ENCODE measurements around the gene KRTCAP2.
A peak's percentile ranks its signal among the peaks of the same experiment; 100 is the strongest.
"Not testable (repeated sequence)": the region's sequence is repeated elsewhere in the genome, so short reads cannot be mapped to it uniquely, and the experiment has no call there.

The KRTCAP2 gene

GRCh38 chr1:155168456-155169210, 4.5 kb downstream of the KRTCAP2 start:
- DNase-seq (ENCODE audit: low read depth), result no peak

DNA sequence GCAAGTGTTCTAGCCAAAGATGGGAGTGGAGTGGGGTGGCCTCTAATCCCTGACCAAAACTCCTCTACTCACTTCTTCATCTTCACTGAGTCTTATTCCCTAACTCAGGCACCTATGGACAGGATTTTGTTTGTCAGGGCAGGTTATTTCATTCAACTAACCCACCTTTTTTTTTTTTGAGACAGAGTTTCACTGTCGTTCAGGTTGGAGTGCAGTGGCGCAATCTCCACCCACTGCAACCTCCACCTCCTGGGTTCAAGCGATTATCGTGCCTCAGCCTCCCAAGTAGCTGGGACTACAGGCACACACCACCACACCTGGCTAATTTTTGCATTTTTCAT, 5.0 kb downstream of the KRTCAP2 start:
- not testable (repeated sequence) for DNase-seq (ENCODE audit: low read depth)

GRCh38 chr1:155167166-155168104, 5.7 kb downstream of the KRTCAP2 start:
- peak; percentile 63 for DNase-seq (ENCODE audit: low read depth)

- DNase-seq (ENCODE audit: low read depth), result no peak
Observed at GRCh38 chr1:155166471-155167165, 6.5 kb downstream of the KRTCAP2 start.

GRCh38 chr1:155166051-155166470, 7.0 kb downstream of the KRTCAP2 start:
- DNase-seq (ENCODE audit: low read depth), result no peak

- not testable (repeated sequence) for DNase-seq (ENCODE audit: low read depth)
Observed at GRCh38 chr1:155164625-155165024, 8.5 kb downstream of the KRTCAP2 start.

DNA sequence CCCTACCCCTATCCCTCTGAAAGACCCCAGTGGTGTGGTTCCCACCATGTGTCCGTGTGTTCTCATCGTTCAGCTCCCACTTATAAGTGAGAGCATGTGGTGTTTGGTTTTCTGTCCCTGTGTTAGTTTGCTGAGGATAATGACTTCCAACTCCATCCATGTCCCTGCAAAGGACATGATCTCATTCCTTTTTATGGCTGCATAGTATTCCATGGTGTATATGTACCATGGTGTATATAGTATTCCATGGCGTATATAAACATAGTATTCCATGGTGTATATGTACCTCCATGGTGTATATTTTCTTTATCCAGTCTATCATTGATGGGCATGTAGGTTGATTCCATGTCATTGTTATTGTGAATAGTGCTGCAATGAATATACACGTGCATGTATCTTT, 9.3 kb downstream of the KRTCAP2 start:
- not testable (repeated sequence) for DNase-seq (ENCODE audit: low read depth)

DNA sequence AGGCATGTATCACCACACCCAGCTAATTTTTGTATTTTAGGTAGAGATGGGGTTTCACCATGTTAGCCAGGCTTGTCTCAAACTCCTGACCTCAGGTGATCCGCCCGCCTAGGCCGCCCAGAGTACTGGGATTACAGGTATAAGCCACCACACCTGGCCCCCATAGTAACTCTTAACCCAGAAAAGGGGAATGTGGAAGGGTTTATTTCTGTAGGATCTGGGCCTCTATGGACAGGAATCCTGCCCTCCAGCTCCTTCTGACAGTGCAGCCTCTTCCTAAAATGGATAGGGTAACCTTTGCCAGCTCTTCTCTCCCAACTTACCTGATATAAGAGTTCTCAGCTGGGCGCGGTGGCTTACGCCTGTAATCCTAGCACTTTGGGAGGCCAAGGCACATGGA, 10.5 kb downstream of the KRTCAP2 start:
- not testable (repeated sequence) for DNase-seq (ENCODE audit: low read depth)

DNA sequence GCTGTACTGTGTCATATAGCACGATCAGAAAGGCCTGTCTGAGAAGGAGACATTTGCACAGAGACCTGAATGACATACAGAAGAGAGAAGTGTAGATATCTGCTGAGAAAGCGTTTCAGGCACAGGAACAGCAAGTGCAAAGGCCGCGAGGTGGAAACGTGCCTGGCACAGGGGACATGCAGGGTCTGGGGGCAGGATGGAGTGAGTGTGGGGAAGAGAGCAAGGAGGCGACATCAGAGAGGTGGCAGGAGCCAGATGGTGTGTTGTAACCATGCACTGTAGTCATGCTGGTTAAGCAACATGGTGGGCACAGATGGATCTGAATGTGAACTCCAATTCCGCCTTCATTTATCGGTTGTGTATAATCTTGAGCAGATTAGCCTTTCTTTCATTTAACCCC, 13.0 kb downstream of the KRTCAP2 start:
- DNase-seq (ENCODE audit: low read depth), result no peak

- no peak for DNase-seq (ENCODE audit: low read depth)
Observed at GRCh38 chr1:155158991-155159390, 14.1 kb downstream of the KRTCAP2 start.

DNA sequence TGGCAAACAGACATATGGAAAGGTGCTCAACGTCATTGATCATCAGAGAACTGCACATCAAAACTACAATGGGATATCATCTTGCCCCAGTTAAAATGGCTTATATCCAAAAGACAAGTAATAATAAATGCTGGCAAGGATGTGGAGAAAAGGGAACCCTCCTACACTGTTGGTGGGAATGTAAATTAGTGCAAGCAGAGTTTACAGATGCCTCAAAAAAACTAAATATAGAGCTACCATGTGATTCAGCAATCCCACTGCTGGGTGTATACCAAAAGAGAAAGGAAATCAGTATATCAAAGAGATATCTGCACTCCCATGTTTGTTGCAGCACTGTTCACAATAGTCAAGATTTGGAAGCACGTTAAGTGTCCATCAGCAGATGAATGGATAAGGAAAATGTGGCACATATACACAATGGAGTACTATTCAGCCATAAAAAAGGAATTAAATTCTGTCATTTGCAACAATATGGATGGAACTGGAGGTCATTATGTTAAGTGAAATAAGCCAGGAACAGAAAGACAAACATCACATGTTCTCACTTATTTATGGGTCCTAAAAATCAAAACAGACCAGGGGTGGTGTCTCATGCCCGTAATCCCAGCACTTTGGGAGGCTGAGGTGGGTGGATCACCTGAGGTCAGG, 17.0 kb downstream of the KRTCAP2 start:
- DNase-seq (ENCODE audit: low read depth), result not testable (repeated sequence)

- no peak for DNase-seq (ENCODE audit: low read depth)
Observed at GRCh38 chr1:155145491-155145890, 27.6 kb downstream of the KRTCAP2 start.

DNA sequence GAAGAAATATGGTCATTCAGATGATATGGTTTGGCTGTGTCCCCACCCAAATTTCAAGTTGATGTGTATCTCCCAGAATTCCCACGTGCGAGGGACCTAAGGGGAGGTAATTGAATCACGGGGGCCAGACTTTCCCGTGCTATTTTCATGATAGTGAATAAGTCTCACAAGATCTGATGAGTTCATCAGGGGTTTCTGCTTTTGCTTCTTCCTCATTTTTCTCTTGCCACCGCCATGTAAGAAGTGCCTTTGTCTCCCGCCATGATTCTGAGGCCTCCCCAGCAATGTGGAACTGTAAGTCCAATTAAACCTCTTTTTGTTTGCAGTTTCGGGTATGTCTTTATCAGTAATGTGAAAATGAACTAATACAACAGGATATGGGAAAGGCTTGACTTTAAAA, 31.4 kb downstream of the KRTCAP2 start:
- DNase-seq (ENCODE audit: low read depth), result no peak

GRCh38 chr1:155140630-155140953, 32.5 kb downstream of the KRTCAP2 start:
- DNase-seq (ENCODE audit: low read depth), result no peak

DNA sequence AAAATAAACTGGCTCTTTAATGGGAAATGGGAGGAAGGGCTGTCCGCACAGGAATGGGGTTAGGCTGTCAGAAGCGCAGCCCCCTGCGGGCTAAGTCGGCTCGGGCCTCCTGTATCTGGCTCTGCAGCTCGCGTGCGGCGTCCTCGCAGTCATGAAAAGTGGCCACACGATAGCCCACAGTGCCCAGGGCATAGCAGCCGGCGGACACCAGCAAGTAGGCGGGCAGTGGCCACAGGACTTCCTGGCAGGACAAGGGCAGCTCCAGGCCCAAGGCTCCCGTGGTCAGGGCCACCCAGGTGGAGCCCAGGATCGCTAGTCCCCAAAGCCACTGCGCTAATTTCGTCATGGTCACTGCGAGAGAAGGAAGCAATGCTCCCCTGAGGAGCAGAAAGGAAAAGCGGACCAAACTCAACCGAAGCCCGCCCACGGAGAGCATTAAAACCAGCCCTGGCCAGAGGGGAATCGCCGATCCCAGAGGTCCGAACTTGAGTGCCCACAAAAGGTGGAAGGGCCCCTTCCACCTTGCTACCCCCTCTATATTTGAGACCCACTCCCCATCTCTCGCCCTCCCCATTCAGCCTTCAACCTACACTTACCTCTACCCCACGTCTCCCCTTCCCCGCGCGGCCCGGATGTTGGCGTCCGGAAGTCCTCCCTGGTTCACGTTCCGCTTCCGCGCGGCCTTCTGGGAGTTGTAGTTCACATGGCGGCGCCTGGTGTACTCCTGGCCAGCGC, 33.0 kb downstream of the KRTCAP2 start, which contains the start of gene DPM3:
Gene DPM3 (minus strand): TSS at position 637 of the 735 bp plus-strand sequence. CDS start 291 bp downstream, at position 346.
- peak; percentile 74 for DNase-seq (ENCODE audit: low read depth)

DNA sequence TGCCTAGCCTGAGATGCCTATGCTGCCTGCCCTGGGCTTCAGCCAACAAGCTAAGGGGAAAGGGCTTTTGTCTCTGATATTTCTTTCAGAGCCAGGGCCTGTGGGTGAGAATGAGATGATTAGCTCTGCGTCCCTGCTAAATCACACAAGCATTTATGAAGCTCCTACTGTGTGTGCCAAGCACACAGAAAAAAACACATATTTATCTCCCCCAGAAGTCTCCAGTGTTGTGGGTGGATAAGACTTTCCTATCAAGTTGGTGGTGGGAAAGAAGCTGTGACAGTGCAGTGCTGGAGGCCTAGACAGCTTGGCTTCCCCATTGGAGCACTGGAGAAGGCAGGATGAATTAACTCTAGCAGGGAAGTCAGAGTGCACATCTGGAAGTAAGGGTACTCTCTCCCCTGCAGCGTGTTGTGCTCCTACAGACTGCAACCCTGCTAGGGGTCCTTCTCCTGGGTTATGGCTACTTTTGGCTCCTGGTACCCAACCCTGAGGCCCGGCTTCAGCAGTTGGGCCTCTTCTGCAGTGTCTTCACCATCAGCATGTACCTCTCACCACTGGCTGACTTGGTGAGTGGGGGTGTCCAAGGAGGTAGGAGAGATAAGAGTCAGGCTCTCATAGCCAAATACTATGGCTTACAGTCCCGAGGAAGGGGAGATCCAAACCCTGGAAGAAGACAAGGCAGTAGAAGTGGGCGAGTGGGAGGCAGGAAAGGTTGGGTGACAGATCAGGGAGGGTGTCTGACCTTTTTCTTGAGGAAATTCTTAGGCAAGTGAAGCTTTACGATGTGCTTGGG, 35.8 kb downstream of the KRTCAP2 start:
- DNase-seq (ENCODE audit: low read depth), result no peak

DNA sequence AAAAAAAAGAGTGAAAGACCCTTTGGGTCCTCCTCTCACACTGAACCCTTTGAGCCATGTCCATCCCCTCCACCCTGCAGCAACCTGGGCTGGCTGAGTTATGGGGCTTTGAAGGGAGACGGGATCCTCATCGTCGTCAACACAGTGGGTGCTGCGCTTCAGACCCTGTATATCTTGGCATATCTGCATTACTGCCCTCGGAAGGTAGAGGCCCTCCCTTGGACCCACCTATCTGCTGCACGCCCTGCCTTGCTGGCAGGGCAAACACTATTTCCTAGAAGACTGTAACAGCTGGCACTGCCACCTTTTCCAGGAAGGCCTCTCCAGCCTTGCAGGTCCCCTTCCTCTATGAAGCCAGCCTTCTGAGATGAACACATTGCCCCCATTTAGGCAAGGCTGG, 36.4 kb downstream of the KRTCAP2 start:
- no peak for DNase-seq (ENCODE audit: low read depth)

DNA sequence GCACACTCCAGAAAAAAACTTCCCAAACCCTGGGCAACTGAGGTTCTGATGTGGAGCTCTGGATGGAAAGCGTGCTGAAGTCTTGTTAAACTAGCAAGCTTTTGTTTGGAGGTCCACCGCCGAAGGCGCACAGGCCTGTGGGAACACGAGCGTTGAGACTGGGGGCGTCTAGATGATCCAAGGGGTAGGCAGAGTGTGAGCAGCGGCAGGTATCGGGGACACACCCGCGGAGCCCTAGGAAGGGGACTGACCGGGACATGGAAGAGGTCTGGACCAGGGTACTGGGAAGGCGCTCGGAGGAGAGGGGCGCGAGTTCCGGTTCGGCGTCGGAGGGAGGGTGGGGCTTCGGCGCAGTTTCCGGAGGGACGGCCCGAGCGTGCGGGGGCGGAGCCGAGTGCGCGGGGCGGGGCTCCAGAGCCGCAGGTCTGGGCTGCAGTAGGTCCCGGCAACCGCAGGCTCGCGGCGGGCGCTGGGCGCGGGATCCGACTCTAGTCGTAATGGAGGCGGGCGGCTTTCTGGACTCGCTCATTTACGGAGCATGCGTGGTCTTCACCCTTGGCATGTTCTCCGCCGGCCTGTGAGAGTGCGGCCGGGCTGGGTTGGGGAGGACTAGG, 37.6 kb downstream of the KRTCAP2 start, which contains the start of gene SLC50A1:
Gene SLC50A1 (plus strand): TSS at position 438 of the 614 bp plus-strand sequence. CDS start 60 bp downstream, at position 498.
- DNase-seq (ENCODE audit: low read depth), result peak; percentile 90

DNA sequence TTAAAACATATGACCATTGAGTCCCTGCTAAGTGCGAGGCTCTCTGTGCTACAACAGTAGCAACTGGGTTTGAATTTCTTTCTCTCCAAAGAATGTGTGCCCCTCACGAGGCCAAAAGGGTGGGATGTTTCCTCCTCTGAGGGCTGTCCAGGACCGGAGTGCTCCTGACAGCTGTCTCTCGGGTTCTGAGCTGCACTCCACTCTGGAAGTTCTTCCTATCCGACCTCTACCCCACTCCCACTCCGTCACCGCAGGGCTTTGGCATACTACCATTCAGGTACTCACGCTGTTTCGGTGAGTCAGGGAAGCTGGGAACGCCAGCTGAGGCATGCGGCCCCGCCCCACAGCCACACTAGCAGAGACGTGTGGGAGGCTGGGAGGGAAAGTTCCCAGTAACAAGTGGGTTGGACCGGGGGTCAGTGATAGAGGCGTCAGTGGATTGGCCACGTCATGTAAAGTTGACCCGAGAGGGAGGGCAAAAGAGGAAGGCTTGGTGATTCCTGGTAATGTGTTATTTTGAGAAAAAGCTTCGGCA, 38.2 kb downstream of the KRTCAP2 start:
- peak; percentile 84 for DNase-seq (ENCODE audit: low read depth)

GRCh38 chr1:155134322-155134721, 38.8 kb downstream of the KRTCAP2 start:
- DNase-seq (ENCODE audit: low read depth), result no peak
